ENCODE data around the gene NRXN3. TPM values are rescaled to one million over a fixed set of nuclear protein-coding genes. Genes with fewer than 3 reads are reported as not detected.

Gene NRXN3
- total RNA-seq, 2 donors from 2014 or later, result 1.3 to 2.3 TPM

DNA sequence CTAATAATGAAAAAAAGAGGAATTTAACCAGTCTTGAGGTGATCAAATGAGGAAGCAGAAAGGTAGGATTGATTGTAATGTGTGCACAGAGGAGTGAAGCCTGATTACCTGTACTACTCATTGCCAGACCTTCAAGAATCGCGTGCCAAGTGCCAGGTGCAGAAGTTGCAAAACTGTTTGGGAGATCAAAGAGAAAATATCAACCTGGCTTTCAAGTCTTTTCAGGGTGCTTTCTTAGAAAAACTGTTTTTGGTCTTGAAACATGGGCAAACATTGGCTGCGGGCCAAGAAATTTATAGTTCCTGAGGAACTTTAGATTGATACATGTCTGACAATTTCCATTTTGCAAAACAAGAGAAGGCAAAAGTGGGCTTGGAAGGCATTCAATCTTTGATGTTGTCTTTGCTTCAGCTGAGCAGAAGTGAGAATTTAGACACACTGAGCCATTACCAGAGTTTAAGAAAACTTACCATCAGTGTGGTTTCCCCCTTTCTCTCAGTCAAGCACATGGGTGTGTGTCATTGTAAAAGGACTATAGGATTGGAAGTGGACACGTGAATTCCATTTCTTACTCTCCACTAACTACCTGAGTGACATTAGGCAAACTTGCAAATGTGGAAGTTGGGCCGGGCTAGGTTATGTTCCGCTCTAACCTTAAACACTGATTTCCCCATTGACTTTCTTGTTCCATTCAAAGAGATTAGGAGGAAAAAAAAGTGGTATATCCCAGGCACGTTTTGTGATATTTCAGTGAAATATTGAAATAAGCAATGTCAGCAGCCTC, 1555.0 kb downstream of the NRXN3 start:
- no peak for TF ChIP-seq POLR2A (IDR thresholded peaks at IDR 0.05)
- TF ChIP-seq, protein P1, sequence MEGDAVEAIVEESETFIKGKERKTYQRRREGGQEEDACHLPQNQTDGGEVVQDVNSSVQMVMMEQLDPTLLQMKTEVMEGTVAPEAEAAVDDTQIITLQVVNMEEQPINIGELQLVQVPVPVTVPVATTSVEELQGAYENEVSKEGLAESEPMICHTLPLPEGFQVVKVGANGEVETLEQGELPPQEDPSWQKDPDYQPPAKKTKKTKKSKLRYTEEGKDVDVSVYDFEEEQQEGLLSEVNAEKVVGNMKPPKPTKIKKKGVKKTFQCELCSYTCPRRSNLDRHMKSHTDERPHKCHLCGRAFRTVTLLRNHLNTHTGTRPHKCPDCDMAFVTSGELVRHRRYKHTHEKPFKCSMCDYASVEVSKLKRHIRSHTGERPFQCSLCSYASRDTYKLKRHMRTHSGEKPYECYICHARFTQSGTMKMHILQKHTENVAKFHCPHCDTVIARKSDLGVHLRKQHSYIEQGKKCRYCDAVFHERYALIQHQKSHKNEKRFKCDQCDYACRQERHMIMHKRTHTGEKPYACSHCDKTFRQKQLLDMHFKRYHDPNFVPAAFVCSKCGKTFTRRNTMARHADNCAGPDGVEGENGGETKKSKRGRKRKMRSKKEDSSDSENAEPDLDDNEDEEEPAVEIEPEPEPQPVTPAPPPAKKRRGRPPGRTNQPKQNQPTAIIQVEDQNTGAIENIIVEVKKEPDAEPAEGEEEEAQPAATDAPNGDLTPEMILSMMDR (IDR thresholded peaks at IDR 0.05), result no peak
- 35 to 39% methylated on average over 7 of the region's 7 CpGs for WGBS, 2 donors
- no peaks in the 10 kb centered on the region for H3K27me3 ChIP-seq
- no peak overlapping the region for H3K27ac ChIP-seq
- peak; percentile 49 to 80 (median 68) for DNase-seq
- H3K4me3 ChIP-seq, result no peak overlapping the region
- H3K4me1 ChIP-seq, result peaks cover 10% of the 10 kb centered on the region
- peak; percentile 59 for ATAC-seq
- H3K9me3 ChIP-seq, result no peaks in the 10 kb centered on the region
- no peaks in the 10 kb centered on the region for H3K36me3 ChIP-seq (replicated peaks in 1 of 2; ENCODE audit: insufficient read depth in 1 of 2, low read depth in 2 of 2)
- intact Hi-C loops (cut with DNase I), result no loop called here

DNA sequence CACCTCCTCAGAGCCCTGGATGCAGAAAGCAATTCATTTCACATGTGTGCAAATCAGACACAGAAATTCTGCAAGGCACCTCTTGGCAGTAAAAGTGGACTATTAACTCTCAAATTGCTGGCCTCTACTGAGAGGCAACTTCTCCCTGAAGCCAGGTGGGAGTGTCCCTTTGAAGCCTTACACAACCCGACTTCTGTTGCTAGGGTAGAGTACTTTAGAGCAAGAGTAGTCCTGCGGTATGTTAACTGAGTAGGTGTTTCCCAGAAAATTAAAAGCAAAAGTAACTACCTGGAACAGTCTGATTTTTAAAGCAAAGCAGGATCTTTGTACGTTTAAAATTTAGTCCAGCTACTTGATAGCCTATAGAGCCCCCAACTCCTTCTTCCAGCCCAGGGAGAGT, 1557.7 kb downstream of the NRXN3 start:
- Histone ChIP-seq H3K36me3 (replicated peaks in 1 of 2; ENCODE audit: insufficient read depth in 1 of 2, low read depth in 2 of 2) (no peaks in the 10 kb centered on the region), H3K27me3 (no peaks in the 10 kb centered on the region), H3K27ac (no peak overlapping the region), H3K4me1 (peaks cover 10% of the 10 kb centered on the region), H3K9me3 (no peaks in the 10 kb centered on the region), H3K4me3 (no peak overlapping the region)
- TF ChIP-seq POLR2A (IDR thresholded peaks at IDR 0.05), result no peak
- WGBS, 2 donors, result 78 to 86% methylated on average over 3 of the region's 3 CpGs
- DNase-seq (no peak), ATAC-seq (no peak)
- intact Hi-C loops (cut with DNase I), result no loop called here

DNA sequence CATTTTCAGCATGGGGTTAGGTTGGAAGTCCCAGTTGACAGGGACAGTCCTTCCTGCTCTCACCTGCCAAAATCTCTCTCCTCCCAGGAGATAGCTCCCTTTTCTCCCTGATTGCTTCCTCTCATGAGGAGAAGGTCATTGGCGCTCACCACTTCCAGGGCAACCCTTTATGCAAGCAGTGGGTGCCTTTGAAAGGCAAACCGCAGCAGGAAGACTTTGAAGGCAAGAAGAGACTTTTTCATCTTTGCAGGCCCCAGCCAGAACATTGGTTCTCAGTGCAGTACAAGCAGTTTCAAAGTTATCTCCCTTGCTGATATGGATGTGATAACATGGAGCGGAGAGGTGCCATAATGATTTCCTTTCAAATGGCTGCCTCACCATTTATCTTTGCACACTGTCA, 1558.2 kb downstream of the NRXN3 start:
- Histone ChIP-seq H3K4me3 (no peak overlapping the region), H3K4me1 (peaks cover 10% of the 10 kb centered on the region), H3K36me3 (replicated peaks in 1 of 2; ENCODE audit: insufficient read depth in 1 of 2, low read depth in 2 of 2) (no peaks in the 10 kb centered on the region), H3K27ac (no peak overlapping the region), H3K27me3 (no peaks in the 10 kb centered on the region), H3K9me3 (no peaks in the 10 kb centered on the region)
- ATAC-seq (no peak), DNase-seq (no peak)
- WGBS, 2 donors, result 56 to 63% methylated on average over 3 of the region's 3 CpGs
- TF ChIP-seq POLR2A (IDR thresholded peaks at IDR 0.05), result no peak
- TF ChIP-seq, protein P1 (IDR thresholded peaks at IDR 0.05), result no peak
- intact Hi-C loops (cut with DNase I), result no loop called here

DNA sequence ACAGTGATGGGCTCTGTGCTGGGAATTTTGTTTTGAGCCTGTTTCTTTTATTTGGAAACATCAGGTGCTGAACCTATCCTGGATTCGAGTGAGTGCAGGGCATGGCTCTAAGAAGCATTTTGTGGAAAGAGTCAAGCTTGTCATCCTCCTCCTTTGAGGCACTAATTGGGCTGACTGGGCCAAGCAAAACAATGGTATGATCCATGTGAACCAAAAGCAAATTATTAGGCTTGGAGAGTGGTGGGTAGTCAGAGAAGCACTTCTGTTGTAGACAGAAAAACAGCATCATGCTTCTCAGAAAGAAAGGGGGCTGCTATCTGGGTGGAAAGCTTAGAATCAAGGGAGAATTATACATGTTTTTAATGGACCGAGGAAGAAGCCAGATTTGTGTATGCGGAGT, 1559.6 kb downstream of the NRXN3 start:
- H3K4me1 ChIP-seq, result peaks cover 7% of the 10 kb centered on the region
- no peak overlapping the region for H3K27ac ChIP-seq
- ATAC-seq (no peak), DNase-seq (no peak)
- H3K27me3 ChIP-seq, result no peaks in the 10 kb centered on the region
- no peaks in the 10 kb centered on the region for H3K36me3 ChIP-seq (replicated peaks in 1 of 2; ENCODE audit: insufficient read depth in 1 of 2, low read depth in 2 of 2)
- H3K9me3 ChIP-seq, result no peaks in the 10 kb centered on the region
- WGBS, 2 donors, result 83 to 90% methylated on average over 3 of the region's 3 CpGs
- intact Hi-C loops (cut with DNase I), result no loop called here
- TF ChIP-seq, protein P1 (IDR thresholded peaks at IDR 0.05), result no peak
- no peak for TF ChIP-seq POLR2A (IDR thresholded peaks at IDR 0.05)
- no peak overlapping the region for H3K4me3 ChIP-seq

DNA sequence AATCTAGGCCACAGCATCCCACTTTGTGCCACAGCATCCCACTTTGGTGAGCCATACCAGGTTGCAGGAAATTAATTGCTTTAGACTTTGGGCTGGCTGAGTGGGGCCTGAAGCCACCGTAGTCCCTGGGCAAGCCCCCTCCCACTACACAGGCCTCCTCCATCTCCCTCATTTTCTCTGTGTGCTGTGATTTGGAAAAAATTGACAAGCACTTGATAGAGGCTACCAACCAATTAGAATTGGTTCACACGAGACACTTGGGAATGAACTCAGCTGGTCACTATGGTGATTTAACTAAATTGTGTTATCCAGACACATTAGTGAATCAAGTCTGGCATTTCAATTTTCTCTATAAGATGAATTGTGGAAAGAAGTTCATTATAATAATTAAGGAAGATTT, 1560.0 kb downstream of the NRXN3 start:
- Histone ChIP-seq H3K9me3 (no peaks in the 10 kb centered on the region), H3K4me3 (no peak overlapping the region), H3K4me1 (peaks cover 2% of the 10 kb centered on the region), H3K36me3 (replicated peaks in 1 of 2; ENCODE audit: insufficient read depth in 1 of 2, low read depth in 2 of 2) (no peaks in the 10 kb centered on the region), H3K27ac (no peak overlapping the region), H3K27me3 (no peaks in the 10 kb centered on the region)
- TF ChIP-seq, protein P1 (IDR thresholded peaks at IDR 0.05), result no peak
- TF ChIP-seq POLR2A (IDR thresholded peaks at IDR 0.05), result no peak
- DNase-seq (no peak), ATAC-seq (no peak)
- WGBS, 2 donors, result 86 to 90% methylated on average over 2 of the region's 2 CpGs
- intact Hi-C loops (cut with DNase I), result no loop called here

Measured in body of pancreas (tissue), 4 donors.